ENCODE data around the gene COX20. TPM values are rescaled to one million over a fixed set of nuclear protein-coding genes. Genes with fewer than 3 reads are reported as not detected.

COX20 gene
- total RNA-seq, 2 donors from 2014 or later = 13.2 to 35.3 TPM

DNA sequence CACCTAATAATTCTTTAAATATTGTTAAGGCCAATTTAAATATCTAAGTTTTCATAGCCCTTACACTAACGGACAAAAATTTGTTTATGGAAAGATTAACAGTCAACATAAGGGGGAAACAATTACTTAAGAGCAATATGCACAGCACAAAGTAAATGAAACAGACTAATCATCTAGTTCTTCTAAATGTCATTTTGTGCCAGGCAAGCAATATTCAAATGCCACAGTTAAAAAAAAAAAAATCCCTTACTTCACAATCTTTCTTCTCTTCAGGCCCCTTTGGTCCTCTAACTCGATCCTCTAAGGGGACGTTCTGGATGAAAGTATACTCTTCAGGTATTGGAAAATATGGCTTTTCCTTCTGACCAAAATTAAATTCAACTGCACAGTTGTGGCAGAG is 22.3 kb downstream of the COX20 start:
- no peak for ATAC-seq
- H3K9me3 ChIP-seq = no peaks in the 10 kb centered on the region
- DNase-seq = no peak
- H3K27ac ChIP-seq = no peak overlapping the region
- H3K4me1 ChIP-seq = peaks cover 61% of the 10 kb centered on the region
- intact Hi-C loops (cut with DNase I) = no loop called here
- H3K36me3 ChIP-seq (replicated peaks in 1 of 2; ENCODE audit: insufficient read depth in 1 of 2, low read depth in 2 of 2) = peaks cover 30 to 47% of the 10 kb centered on the region in 2 donors
- 54 to 65% methylated on average over 3 of the region's 3 CpGs for WGBS, 2 donors
- no peak overlapping the region for H3K4me3 ChIP-seq
- H3K27me3 ChIP-seq = no peaks in the 10 kb centered on the region
- no peak for TF ChIP-seq POLR2A (IDR thresholded peaks at IDR 0.05)
- TF ChIP-seq, protein P1, sequence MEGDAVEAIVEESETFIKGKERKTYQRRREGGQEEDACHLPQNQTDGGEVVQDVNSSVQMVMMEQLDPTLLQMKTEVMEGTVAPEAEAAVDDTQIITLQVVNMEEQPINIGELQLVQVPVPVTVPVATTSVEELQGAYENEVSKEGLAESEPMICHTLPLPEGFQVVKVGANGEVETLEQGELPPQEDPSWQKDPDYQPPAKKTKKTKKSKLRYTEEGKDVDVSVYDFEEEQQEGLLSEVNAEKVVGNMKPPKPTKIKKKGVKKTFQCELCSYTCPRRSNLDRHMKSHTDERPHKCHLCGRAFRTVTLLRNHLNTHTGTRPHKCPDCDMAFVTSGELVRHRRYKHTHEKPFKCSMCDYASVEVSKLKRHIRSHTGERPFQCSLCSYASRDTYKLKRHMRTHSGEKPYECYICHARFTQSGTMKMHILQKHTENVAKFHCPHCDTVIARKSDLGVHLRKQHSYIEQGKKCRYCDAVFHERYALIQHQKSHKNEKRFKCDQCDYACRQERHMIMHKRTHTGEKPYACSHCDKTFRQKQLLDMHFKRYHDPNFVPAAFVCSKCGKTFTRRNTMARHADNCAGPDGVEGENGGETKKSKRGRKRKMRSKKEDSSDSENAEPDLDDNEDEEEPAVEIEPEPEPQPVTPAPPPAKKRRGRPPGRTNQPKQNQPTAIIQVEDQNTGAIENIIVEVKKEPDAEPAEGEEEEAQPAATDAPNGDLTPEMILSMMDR (IDR thresholded peaks at IDR 0.05) = no peak

DNA sequence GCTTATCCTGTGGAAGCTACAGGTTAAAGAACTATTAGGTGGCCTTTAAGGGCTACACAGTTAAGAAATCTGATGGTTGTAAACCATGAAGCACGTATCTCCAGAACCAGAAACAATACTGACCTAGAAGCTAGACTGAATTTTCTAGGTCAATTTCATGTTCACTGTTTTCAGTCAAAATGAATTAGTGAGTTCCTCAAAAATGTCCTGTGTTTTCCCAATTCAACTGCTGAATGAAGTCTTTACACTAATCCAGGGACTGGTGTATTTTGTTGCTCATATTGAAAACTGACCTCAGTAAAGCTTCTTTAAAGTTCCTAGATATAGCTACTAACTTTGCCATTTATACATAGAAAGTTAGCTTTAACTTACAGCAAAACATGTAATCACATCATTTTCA is 22.9 kb downstream of the COX20 start:
- no peaks in the 10 kb centered on the region for H3K9me3 ChIP-seq
- H3K27me3 ChIP-seq = no peaks in the 10 kb centered on the region
- no peak overlapping the region for H3K4me3 ChIP-seq
- 76 to 85% methylated on average over 1 of the region's 1 CpG for WGBS, 2 donors
- H3K36me3 ChIP-seq (replicated peaks in 1 of 2; ENCODE audit: insufficient read depth in 1 of 2, low read depth in 2 of 2) = peaks cover 30 to 46% of the 10 kb centered on the region in 2 donors
- DNase-seq (no peak), ATAC-seq (no peak)
- no peak overlapping the region for H3K27ac ChIP-seq
- no peak for TF ChIP-seq POLR2A (IDR thresholded peaks at IDR 0.05)
- TF ChIP-seq, protein P1 (IDR thresholded peaks at IDR 0.05) = no peak
- intact Hi-C loops (cut with DNase I) = no loop called here
- H3K4me1 ChIP-seq = peaks cover 55% of the 10 kb centered on the region

DNA sequence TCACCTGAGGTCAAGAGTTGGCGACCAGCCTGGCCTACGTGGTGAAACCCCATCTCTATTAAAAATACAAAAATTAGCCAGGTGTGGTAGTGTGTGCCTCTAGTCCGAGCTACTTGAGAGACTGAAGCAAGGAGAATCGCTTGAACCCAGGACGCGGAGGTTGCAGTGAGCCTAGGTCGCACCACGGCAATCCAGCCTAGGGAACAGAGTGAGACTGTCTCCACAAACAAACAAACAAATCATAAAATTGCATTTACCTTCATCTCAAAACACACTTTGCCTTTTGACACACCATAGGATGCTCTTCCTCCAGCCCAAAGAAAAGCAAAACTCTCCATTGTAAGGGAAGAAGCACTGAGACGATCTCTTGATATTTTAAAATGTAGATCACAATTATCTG is 24.6 kb downstream of the COX20 start:
- peaks cover 54% of the 10 kb centered on the region for H3K4me1 ChIP-seq
- H3K27me3 ChIP-seq = no peaks in the 10 kb centered on the region
- H3K4me3 ChIP-seq = no peak overlapping the region
- intact Hi-C loops (cut with DNase I) = no loop called here
- peaks cover 27 to 42% of the 10 kb centered on the region in 2 donors for H3K36me3 ChIP-seq (replicated peaks in 1 of 2; ENCODE audit: insufficient read depth in 1 of 2, low read depth in 2 of 2)
- ATAC-seq = no peak
- peak in 1 of 4 donors; percentile 17 for DNase-seq
- peak overlapping the region in 1 of 4 donors; percentile 100 for H3K27ac ChIP-seq
- 49 to 57% methylated on average over 9 of the region's 9 CpGs for WGBS, 2 donors
- H3K9me3 ChIP-seq = no peaks in the 10 kb centered on the region
- TF ChIP-seq, protein P1 (IDR thresholded peaks at IDR 0.05) = no peak
- TF ChIP-seq POLR2A (IDR thresholded peaks at IDR 0.05) = no peak

DNA sequence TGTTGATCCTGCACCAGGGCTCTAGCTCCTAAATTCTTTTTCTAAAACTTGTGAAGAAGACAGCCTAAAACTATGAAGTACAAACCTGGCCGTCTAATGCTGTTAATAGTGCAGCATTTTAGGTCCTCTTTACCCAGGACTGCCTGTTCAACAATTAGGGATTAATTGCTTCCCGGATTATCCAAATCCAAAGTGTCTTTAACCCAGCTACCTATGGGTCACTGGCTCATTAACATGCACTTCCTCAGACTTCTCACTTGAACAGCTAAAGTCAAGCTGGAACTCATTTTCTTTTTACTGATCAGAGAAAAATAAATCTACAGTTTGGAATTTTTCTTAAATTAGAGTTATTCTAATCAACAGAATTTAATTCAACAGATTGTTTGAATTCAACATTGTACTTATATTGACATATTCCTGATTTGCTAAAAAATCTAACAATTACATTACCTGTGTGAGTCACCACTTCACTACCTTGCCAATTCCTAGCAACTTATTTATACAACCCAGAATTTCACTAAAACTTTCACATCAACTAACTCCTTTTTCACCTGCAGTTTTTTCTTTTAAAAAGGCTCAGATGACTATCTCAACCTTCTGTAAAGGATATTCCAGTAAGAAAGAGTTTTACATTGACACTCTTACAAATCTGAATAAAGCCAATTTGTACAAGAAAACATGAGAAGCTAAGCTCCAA is 25.6 kb downstream of the COX20 start:
- Histone ChIP-seq H3K27me3 (no peaks in the 10 kb centered on the region), H3K4me3 (peak overlapping the region in 1 of 2 donors; percentile 47), H3K36me3 (replicated peaks in 1 of 2; ENCODE audit: insufficient read depth in 1 of 2, low read depth in 2 of 2) (peaks cover 17 to 33% of the 10 kb centered on the region in 2 donors), H3K4me1 (peaks cover 59% of the 10 kb centered on the region), H3K9me3 (no peaks in the 10 kb centered on the region), H3K27ac (peak overlapping the region; percentile 2 to 100 (median 54))
- TF ChIP-seq, protein P1 (IDR thresholded peaks at IDR 0.05) = no peak
- WGBS, 2 donors = 0 to 3% methylated on average over 2 of the region's 2 CpGs
- intact Hi-C loops (cut with DNase I) = no loop called here
- ATAC-seq (no peak), DNase-seq (no peak)

DNA sequence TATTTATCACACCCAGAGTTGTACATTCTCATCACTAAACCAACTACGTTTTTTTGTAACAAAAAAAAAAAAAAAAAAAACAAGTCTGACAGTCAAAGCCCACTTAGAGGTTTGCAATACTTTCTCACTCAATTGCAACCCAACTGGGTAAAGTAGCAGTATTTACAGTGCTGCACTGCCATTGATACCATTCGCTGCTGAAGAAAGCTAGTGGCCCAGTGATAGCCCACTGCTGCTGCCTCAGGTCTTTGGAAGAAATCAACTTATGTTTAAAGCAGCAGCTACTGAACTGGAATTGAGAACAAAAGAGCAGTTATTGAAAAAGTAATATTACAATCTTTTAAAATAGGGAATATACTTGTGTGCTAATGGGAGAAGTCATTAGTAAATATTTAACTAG is 26.2 kb downstream of the COX20 start:
- H3K4me1 ChIP-seq = peaks cover 59% of the 10 kb centered on the region
- H3K36me3 ChIP-seq (replicated peaks in 1 of 2; ENCODE audit: insufficient read depth in 1 of 2, low read depth in 2 of 2) = peaks cover 12 to 28% of the 10 kb centered on the region in 2 donors
- 0 to 1% methylated on average over 2 of the region's 2 CpGs for WGBS, 2 donors

More for the DNA sequence above, 26.2 kb downstream of the COX20 start:
- Histone ChIP-seq H3K27me3 (no peaks in the 10 kb centered on the region), H3K27ac (peak overlapping the region in 3 of 4 donors; percentile 99 to 100 (median 100)), H3K9me3 (no peaks in the 10 kb centered on the region), H3K4me3 (peak overlapping the region in 1 of 2 donors; percentile 47)
- intact Hi-C loops (cut with DNase I) = no loop called here
- TF ChIP-seq, protein P1 (IDR thresholded peaks at IDR 0.05) = no peak
- TF ChIP-seq POLR2A (IDR thresholded peaks at IDR 0.05) = no peak
- ATAC-seq = no peak
- no peak for DNase-seq
